A549 (cell line): ENCODE measurements around the gene DUSP10.

Source experiments
- NFE2L2 ChIP-seq: fragments of 150-350 bp; conservative IDR thresholded peaks from 2 replicates; pipeline ENCODE4 v1.6.1; 2014; ENCODE audit warnings: low read length
- POLR2A ChIP-seq: IDR thresholded peaks from 2 replicates; pipeline ENCODE4 v1.6.1; 2012; ENCODE audit warnings: mild to moderate bottlenecking, low read length
- TF ChIP-seq, protein P1 (sequence below): fragments of >200 bp; sonication (Bioruptor Twin); formaldehyde crosslinking; IDR thresholded peaks from 3 replicates; pipeline ENCODE4 v1.5.1; 2016

DNA sequence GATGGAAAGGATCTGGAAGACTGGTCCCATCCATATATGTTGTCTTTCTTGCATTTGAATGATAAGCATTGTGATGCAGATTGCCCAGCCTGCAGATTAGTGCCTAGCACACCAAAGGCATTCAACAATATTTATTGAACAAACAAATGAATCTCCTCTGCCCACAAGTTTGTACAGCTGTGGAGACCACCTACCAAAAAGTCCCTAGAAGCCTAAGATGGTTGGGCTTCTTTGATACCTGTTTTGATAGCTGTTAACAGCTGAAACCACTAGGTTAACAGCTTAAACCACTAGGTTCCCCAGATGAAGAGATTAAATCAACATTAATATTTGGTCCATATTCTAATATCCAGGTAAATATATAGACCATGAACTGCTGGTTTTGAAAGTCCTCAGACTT, 9.8 kb downstream of the DUSP10 start:
- TF ChIP-seq NFE2L2: no peak
- TF ChIP-seq, protein P1, sequence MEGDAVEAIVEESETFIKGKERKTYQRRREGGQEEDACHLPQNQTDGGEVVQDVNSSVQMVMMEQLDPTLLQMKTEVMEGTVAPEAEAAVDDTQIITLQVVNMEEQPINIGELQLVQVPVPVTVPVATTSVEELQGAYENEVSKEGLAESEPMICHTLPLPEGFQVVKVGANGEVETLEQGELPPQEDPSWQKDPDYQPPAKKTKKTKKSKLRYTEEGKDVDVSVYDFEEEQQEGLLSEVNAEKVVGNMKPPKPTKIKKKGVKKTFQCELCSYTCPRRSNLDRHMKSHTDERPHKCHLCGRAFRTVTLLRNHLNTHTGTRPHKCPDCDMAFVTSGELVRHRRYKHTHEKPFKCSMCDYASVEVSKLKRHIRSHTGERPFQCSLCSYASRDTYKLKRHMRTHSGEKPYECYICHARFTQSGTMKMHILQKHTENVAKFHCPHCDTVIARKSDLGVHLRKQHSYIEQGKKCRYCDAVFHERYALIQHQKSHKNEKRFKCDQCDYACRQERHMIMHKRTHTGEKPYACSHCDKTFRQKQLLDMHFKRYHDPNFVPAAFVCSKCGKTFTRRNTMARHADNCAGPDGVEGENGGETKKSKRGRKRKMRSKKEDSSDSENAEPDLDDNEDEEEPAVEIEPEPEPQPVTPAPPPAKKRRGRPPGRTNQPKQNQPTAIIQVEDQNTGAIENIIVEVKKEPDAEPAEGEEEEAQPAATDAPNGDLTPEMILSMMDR: no peak
- no peak for TF ChIP-seq POLR2A
